Endometrial microvascular endothelial cells (primary cell): ENCODE results near the gene CDK18. TPM values are rescaled to one million over a fixed set of nuclear protein-coding genes. Genes with fewer than 3 reads are reported as not detected.
"Not testable (repeated sequence)": the region's sequence is repeated elsewhere in the genome, so short reads cannot be mapped to it uniquely, and the experiment has no call there.

Source experiments
- in situ Hi-C: cut with HindIII; loops from 2 replicates; pipeline ENCODE4 v1.10.0; 2017; ENCODE audit warnings: low sequenced_read_pairs, low pct_unique_long_range_greater_than_20kb; ENCODE audit errors: inconsistent ontology term
- total RNA-seq: library from RNA; depleted of rRNA; stranded (reverse); fragments of >200 nt; gene quantifications from one replicate; pipeline ENCODE4 v1.2.3, GENCODE V29; 2015; ENCODE audit errors: inconsistent ontology term

CDK18 gene
- total RNA-seq, 1 donor from 2014 or later, result 0.93 TPM

DNA sequence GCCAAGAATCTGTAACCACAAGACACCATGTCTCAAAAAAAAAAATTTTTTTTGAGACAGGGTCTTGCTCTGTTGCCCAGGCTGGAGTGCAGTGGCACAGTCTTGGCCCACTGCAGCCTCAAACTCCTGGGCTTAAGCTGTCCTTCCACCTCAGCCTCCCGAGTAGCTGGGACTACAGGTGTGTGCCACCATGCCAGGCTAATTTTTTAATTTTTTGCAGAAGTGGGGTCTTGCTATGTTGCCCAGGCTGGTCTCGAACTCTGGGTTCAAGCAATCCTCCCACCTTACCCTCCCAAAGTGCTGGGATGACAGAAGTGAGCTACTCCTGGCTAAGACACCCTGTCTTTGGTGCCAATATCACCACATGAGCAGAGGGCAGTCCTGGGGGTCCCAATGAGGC is 25.5 kb upstream of the CDK18 start:
- in situ Hi-C loops, result not testable (repeated sequence)

DNA sequence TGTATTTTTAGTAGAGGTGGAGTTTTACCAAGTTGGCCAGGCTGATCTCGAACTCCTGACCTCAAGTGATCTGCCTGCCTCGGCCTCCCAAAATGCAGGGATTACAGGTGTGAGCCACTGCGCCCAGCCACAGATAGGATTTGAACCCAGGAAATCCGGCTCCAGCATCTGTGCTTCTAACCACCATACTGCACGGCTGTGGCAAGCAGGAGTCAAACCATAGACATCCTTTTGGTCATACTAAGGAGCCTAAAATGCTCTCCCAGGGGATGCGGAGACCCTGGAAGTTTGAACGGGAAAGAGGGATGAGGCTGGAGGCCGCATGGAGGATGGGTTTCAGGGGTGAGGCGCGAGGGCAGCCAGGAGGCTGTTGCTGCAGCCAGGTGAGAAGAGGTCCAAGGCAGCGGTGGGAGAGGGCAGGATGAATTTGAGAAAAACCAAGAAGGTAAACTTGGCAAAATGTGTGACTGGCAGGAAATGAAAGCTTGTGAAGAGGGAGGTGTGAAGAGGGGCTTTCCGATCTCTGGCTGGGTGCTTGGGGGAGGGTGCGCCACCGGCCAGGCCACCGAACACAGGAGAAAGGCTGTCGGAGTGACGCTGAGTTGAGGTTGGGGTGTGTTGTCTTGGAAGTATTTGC is 24.0 kb upstream of the CDK18 start:
- in situ Hi-C loops, result no loop called here

DNA sequence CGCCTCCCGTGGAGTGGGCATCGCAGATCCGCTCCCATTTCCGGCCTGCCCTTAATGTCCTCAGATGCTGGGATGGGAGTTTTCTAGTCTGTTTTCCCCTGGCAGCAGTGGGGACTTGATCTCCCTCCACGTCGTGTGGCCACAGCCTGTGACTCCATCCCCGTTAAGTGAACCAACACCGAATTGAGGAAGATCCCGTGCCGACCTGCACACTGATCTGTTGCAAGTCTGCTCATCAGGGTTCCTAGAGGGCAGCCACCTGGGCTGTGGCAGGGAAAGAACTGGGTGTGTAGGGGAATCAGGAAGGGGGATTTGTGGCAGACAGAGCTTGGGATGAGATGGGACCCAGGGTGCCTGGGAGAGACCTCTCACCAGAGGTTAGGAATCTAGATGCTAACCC is 23.3 kb upstream of the CDK18 start:
- in situ Hi-C loops, result no loop called here

- in situ Hi-C loops, result no loop called here
Observed at GRCh38 chr1:205481629-205482151, 22.8 kb upstream of the CDK18 start.

DNA sequence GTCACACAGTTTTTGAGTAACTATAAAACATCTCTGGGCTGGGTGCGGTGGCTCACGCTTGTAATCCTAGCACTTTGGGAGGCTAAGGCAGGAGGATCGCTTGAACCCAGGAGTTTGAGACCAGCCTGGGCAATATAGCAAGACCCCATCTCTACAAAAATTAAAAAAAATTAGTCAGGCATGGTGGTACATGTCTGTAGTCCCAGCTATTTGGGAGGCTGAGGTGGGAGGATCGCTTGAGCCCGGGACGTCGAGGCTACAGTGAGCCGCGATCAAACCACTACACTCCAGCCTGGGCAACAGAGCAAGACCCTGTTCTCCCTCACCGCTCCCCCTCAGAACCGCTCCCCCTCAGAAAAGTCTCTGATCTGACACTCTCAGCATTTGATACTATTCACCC is 21.9 kb upstream of the CDK18 start:
- in situ Hi-C loops, result not testable (repeated sequence)

GRCh38 chr1:205483372-205483771 is 21.1 kb upstream of the CDK18 start:
- in situ Hi-C loops, result no loop called here

- in situ Hi-C loops, result no loop called here
Observed at GRCh38 chr1:205484985-205485967, 19.2 kb upstream of the CDK18 start.

DNA sequence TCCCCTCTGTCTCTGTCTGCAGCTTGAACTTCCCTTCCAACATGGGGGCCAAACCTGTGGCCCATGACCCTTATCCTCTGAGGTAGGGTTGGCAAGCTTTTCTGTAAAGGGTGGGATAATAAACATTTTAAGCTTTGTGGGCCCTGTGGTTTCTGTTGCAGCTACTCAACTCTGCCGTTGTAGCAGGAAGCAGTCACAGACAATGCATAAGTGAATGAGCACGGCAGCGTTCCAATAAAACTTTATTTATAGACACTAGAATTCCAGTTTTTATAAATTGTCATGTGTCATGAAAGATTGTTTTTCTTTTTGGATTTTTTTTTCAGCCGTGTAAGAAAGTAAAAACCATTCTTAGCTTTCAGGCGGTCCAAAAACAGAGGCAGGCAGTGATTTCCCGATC is 18.2 kb upstream of the CDK18 start:
- in situ Hi-C loops, result no loop called here

- in situ Hi-C loops, result no loop called here
Observed at GRCh38 chr1:205488074-205488723, 16.3 kb upstream of the CDK18 start.

DNA sequence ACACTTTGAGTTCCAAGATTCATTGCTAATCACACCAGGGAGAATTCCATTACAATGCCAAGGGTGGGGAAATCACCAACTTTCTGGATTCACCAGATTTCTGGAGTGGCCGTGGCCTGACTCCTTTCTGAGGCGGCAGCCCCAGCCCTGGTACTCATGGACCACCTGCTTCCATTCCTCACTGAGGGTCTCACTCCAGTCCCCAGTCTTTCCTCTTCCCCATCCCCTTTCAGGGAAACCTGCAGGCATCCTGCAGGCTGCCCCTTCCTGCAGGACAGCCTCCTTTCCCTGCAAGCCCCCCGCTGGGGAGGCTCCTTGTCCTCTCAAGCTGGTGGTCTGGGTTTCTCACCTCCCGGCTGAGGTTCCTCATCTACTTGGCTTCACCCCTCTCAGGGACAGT is 12.7 kb upstream of the CDK18 start:
- in situ Hi-C loops, result no loop called here

DNA sequence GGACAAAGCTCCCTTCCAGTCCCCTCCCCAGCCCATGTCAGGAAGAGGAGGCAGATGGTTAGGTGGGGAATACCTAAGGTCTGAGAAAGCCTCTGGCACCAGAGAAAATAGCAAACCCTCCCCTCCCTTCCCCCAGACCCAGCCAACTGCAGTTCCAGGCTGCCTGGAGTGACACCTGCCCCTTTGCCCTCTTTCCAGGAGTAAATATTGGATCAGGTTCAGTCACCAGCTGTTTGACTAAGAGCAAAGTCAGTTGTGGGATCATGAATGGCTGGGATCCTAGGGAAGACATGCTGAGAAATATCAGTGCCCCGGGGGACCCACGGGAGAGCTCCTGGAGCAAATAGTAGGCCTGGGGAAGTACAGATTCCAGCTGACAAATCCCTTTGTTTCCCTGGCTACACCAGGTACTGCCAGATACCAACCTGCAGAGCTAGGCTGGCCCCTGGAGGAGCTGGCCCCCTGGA is 12.2 kb upstream of the CDK18 start:
- in situ Hi-C loops, result no loop called here

DNA sequence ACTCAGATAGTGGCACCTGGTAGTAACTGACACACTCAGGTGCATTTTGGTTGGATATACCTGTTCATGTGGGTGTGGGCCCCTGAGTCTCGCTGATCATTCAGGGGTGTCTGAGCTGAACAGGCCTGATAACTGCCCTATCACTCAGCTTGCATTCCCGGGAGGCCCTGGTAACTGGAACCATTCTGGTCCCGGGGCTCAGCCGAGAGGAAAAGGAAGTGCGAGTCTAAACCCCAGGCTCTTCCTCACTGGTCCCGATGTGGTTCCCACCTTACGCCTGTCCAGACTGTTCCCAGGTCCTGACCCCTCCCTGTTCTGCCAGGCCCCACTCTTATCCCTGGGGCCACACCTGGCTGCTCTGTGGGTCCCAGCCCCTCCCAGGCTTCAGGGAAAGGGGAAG is 11.7 kb upstream of the CDK18 start:
- in situ Hi-C loops, result no loop called here

GRCh38 chr1:205493241-205494085 is 11.0 kb upstream of the CDK18 start:
- in situ Hi-C loops, result no loop called here

DNA sequence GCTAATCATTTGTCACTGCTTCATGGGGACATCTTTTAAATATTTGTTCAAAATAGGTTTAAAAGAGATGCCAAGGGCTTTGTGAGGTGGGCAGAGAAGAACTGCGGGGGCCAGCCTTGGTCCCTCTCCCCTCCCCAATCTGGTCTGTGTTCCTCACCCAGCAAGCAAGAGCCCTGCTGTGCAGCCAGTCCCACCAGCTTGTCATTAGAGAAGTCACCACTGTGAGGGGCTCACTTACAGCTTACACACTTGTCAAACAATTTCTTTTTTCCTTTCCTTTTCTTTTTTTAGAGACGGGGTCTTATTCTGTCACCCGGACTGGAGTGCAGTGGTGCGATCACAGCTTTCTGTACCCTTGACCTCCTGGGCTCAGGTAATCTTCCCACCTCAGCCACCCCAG is 10.4 kb upstream of the CDK18 start:
- in situ Hi-C loops, result no loop called here

- in situ Hi-C loops, result no loop called here
Observed at GRCh38 chr1:205495237-205495823, 9.1 kb upstream of the CDK18 start.

DNA sequence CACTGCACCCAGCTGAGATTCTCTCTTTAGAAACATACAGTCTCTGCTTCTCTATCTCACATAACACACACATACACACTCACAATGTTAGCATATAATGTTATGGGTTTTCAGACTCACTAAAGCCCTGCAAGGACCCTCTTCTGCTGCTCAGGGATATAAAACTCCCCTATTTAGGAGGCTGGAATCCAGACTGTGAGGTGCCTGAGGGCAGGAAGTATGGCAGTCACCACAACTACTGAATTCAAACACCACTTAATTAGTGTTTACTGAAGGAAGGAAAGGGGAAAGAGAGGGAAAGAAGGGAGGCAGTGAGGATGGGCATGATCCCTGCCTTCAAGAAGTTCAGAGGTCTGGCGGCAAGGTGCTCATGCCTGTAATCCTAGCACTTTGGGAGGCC is 7.8 kb upstream of the CDK18 start:
- in situ Hi-C loops, result no loop called here

- in situ Hi-C loops, result no loop called here
Observed at GRCh38 chr1:205497351-205497750, 7.1 kb upstream of the CDK18 start.

GRCh38 chr1:205499789-205500188 is 4.7 kb upstream of the CDK18 start:
- in situ Hi-C loops, result no loop called here
